Thymus (tissue), 11 donors: ENCODE measurements around the gene THBS4. TPM values are rescaled to one million over a fixed set of nuclear protein-coding genes. Genes with fewer than 3 reads are reported as not detected.
A peak's percentile ranks its signal among the peaks of the same experiment; 100 is the strongest.
"Not testable (repeated sequence)": the region's sequence is repeated elsewhere in the genome, so short reads cannot be mapped to it uniquely, and the experiment has no call there.

Experiments
- DNase-seq, 9 donors: peaks; one replicate each; pipeline ENCODE4 v3.0.0-alpha.2; 2013; ENCODE audit warnings: low spot score in 9 of 9, low read depth in 6 of 9, missing footprints in 1 of 9
- H3K27ac ChIP-seq, 2 donors: one replicate each; pipeline ENCODE4 v1.5.1; 2013; ENCODE audit warnings: control low read depth in 1 of 2, low read depth in 1 of 2, low read length in 1 of 2, mild to moderate bottlenecking in 1 of 2, moderate library complexity in 1 of 2
- H3K27me3 ChIP-seq, 2 donors: one replicate each; pipeline ENCODE4 v1.5.1; 2013; ENCODE audit warnings: low read length in 1 of 2; ENCODE audit not compliant: control insufficient read depth in 2 of 2, insufficient read depth in 1 of 2
- H3K36me3 ChIP-seq, 2 donors: one replicate each; pipeline ENCODE4 v1.5.1; 2013; ENCODE audit warnings: low read length in 1 of 2, mild to moderate bottlenecking in 1 of 2, moderate library complexity in 1 of 2; ENCODE audit not compliant: control insufficient read depth in 2 of 2, insufficient read depth in 2 of 2
- H3K4me1 ChIP-seq, 2 donors: one replicate each; pipeline ENCODE4 v1.5.1; 2013; ENCODE audit warnings: low read length in 2 of 2; ENCODE audit not compliant: control insufficient read depth in 2 of 2, insufficient read depth in 2 of 2
- H3K4me3 ChIP-seq, 2 donors: one replicate each; pipeline ENCODE4 v1.5.1; 2013; ENCODE audit warnings: low read length in 2 of 2, control low read depth in 1 of 2, mild to moderate bottlenecking in 1 of 2
- H3K9me3 ChIP-seq, 2 donors: one replicate each; pipeline ENCODE4 v1.5.1; 2013; ENCODE audit warnings: low read length in 1 of 2, mild to moderate bottlenecking in 1 of 2; ENCODE audit not compliant: control insufficient read depth in 2 of 2, insufficient read depth in 1 of 2
- WGBS: extraction: QIAGEN DNeasy Blood & Tissue Kit; methylation state at CpG from one replicate; pipeline ENCODE4 v1.1.7; 2013; 5-methylcytosine and 5-hydroxymethylcytosine counted together
- polyA plus RNA-seq: library from polyadenylated mRNA; stranded (reverse); fragments of 200-250 nt; gene quantifications from one replicate; pipeline ENCODE4 v1.2.3, GENCODE V29; 2013
- total RNA-seq: library from RNA; stranded (reverse); fragments of 120-200 nt; gene quantifications from one replicate; pipeline ENCODE4 v1.2.4, GENCODE V29; 2013
- donor health status: healthy.

THBS4 gene
- total and polyA plus RNA-seq, 2 donors: 9.2 to 14.3 TPM

DNA sequence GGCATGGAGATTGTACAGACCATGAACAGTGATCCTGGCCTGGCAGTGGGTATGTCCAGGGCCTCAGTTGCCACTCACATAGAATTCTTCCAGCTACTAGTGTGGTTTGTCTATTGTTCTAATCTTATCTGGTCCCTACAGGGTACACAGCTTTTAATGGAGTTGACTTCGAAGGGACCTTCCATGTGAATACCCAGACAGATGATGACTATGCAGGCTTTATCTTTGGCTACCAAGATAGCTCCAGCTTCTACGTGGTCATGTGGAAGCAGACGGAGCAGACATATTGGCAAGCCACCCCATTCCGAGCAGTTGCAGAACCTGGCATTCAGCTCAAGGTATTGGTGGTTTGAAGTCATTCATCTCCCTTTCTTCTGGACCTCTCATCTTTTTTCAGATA is 43.8 kb downstream of the THBS4 start:
- no peak for DNase-seq
- no peaks in the 10 kb centered on the region for H3K36me3 ChIP-seq
- no peaks in the 10 kb centered on the region for H3K27me3 ChIP-seq
- H3K4me1 ChIP-seq: peaks cover 0 to 7% of the 10 kb centered on the region in 2 donors
- H3K9me3 ChIP-seq: no peaks in the 10 kb centered on the region
- no peak overlapping the region for H3K4me3 ChIP-seq
- no peak overlapping the region for H3K27ac ChIP-seq
- 98% methylated on average over 4 of the region's 4 CpGs for WGBS

- Histone ChIP-seq H3K36me3 (no peaks in the 10 kb centered on the region), H3K27ac (no peak overlapping the region), H3K4me1 (peaks cover 0 to 7% of the 10 kb centered on the region in 2 donors), H3K27me3 (no peaks in the 10 kb centered on the region), H3K9me3 (no peaks in the 10 kb centered on the region), H3K4me3 (no peak overlapping the region)
- 98% methylated on average over 15 of the region's 15 CpGs for WGBS
- no peak for DNase-seq
These were observed 47.1 kb downstream of the THBS4 start for GRCh38 chr5:80082281-80082680.

- Histone ChIP-seq H3K9me3 (no peaks in the 10 kb centered on the region), H3K27ac (no peak overlapping the region), H3K36me3 (no peaks in the 10 kb centered on the region), H3K4me3 (no peak overlapping the region), H3K4me1 (peaks cover 0 to 7% of the 10 kb centered on the region in 2 donors), H3K27me3 (no peaks in the 10 kb centered on the region)
- 13% methylated on average over 16 of the region's 16 CpGs for WGBS
- peak in 2 of 9 donors; percentile 54 to 67 for DNase-seq
These were observed 47.6 kb downstream of the THBS4 start for GRCh38 chr5:80082731-80083100.

DNA sequence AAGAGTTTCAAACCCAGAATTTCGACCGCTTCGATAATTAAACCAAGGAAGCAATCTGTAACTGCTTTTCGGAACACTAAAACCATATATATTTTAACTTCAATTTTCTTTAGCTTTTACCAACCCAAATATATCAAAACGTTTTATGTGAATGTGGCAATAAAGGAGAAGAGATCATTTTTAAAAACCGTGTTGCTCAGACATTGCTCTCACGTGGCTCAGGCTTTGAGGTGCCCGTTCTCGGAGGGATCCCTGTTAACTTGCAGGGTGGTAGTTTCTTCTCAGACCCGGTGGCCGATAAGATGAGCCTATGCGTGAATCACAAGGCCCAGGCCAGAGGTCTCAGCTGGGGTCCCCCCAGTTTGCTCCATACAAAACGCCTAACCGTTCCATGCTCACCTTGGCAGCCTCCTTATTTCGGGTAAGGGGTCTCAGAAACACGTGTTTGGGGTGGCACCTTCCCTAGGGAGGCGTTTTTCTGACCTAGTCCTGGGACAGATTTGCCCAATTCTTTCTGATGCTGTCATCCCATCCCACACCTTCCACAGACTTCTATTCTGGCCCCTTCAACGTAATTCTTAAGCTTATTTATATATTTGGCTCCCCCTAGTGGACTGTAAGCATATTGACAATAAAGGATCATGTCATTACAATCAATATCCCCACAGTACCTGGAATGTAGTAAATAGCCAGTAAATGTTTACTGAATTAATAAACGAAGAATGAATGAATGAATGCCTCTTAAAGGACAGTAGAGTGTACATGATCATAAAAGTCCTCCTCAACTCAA is 48.1 kb downstream of the THBS4 start:
- Histone ChIP-seq H3K27ac (no peak overlapping the region), H3K36me3 (no peaks in the 10 kb centered on the region), H3K4me1 (peaks cover 0 to 7% of the 10 kb centered on the region in 2 donors), H3K4me3 (no peak overlapping the region), H3K27me3 (no peaks in the 10 kb centered on the region), H3K9me3 (no peaks in the 10 kb centered on the region)
- DNase-seq: peak in 1 of 9 donors; percentile 66
- 33% methylated on average over 19 of the region's 19 CpGs for whole genome bisulfite sequencing

- H3K36me3 ChIP-seq: no peaks in the 10 kb centered on the region
- H3K27ac ChIP-seq: no peak overlapping the region
- no peak for DNase-seq
- H3K4me3 ChIP-seq: no peak overlapping the region
- no peaks in the 10 kb centered on the region for H3K9me3 ChIP-seq
- H3K27me3 ChIP-seq: no peaks in the 10 kb centered on the region
- peaks cover 6 to 29% of the 10 kb centered on the region in 2 donors for H3K4me1 ChIP-seq
- 98% methylated on average over 5 of the region's 5 CpGs for WGBS
These were observed 55.7 kb downstream of the THBS4 start for GRCh38 chr5:80090884-80091166.

- not testable (repeated sequence) for H3K27me3 ChIP-seq, H3K36me3 ChIP-seq, H3K9me3 ChIP-seq, H3K4me3 ChIP-seq, H3K27ac ChIP-seq
- 44% methylated on average over 15 of the region's 15 CpGs for WGBS
- peaks cover 6 to 36% of the 10 kb centered on the region in 2 donors for H3K4me1 ChIP-seq
- peak in 3 of 9 donors; percentile 68 to 82 (median 69) for DNase-seq
These were observed 56.6 kb downstream of the THBS4 start for GRCh38 chr5:80091792-80092192.

- H3K4me1 ChIP-seq: peaks cover 10 to 44% of the 10 kb centered on the region in 2 donors
- WGBS: 56% methylated on average over 8 of the region's 8 CpGs
These were observed 57.4 kb downstream of the THBS4 start for GRCh38 chr5:80092486-80093107.

DNA sequence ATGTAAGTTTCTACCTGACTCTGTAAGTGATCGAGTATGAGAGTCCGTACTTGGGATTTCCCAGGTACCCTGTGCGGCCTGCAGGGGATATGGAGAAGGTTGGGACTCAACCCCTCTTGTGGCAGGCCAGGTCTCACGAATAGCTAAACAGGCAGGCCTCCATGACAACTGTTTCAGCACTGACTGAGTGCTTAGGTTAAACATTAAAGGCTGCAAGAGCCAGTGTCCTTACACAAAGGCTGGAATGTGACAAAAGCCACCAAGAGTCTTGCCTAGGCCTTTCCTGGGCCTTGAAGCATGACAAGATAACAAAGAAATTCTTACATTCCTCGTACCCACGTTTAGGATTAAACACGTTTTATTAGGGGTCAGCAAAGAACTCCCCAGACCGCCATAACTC is 58.6 kb downstream of the THBS4 start:
- 98% methylated on average over 8 of the region's 8 CpGs for WGBS
- H3K27ac ChIP-seq: no peak overlapping the region
- peaks cover 10 to 56% of the 10 kb centered on the region in 2 donors for H3K4me1 ChIP-seq
- H3K9me3 ChIP-seq: no peaks in the 10 kb centered on the region
- no peak overlapping the region for H3K4me3 ChIP-seq
- no peaks in the 10 kb centered on the region for H3K36me3 ChIP-seq
- no peak for DNase-seq
- no peaks in the 10 kb centered on the region for H3K27me3 ChIP-seq

More at GRCh38 chr5:80092486-80093107, 57.4 kb downstream of the THBS4 start:
- peak in 2 of 9 donors; percentile 49 to 75 for DNase-seq
- Histone ChIP-seq H3K9me3 (no peaks in the 10 kb centered on the region), H3K27me3 (no peaks in the 10 kb centered on the region), H3K27ac (peak overlapping the region in 1 of 2 donors; percentile 68), H3K4me3 (no peak overlapping the region), H3K36me3 (no peaks in the 10 kb centered on the region)

DNA sequence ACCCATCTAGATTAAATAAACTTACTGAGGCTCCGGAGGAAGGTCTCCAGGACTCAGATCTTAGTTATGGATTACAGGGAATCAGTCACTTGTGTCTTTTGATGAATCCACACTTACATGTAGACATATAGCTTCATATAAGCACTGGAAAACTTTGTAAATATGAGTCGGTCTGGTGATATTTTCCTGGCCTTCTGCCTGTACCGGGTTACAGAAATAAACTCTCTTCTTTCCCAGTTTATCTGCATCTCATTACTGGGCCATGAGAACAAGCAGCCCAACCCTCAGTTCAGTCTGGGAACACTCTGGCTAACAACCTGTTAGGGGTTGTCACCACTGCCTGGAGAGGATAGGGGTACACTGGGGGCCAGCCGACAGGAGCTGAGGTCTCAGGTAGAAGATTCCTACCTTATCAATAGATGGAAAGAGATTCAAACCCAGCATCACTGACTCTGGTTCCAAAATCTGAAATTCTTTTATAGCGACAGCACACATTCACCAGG is 59.1 kb downstream of the THBS4 start:
- no peaks in the 10 kb centered on the region for H3K9me3 ChIP-seq
- peaks cover 10 to 61% of the 10 kb centered on the region in 2 donors for H3K4me1 ChIP-seq
- H3K36me3 ChIP-seq: no peaks in the 10 kb centered on the region
- WGBS: 98% methylated on average over 5 of the region's 5 CpGs
- H3K27ac ChIP-seq: no peak overlapping the region
- DNase-seq: no peak
- H3K27me3 ChIP-seq: no peaks in the 10 kb centered on the region
- no peak overlapping the region for H3K4me3 ChIP-seq
